Urothelium cell line (cell line): ENCODE data around the gene PIGH.
"Not testable (repeated sequence)": the region's sequence is repeated elsewhere in the genome, so short reads cannot be mapped to it uniquely, and the experiment has no call there.

Experiments
- DNase-seq: peaks from one replicate; pipeline ENCODE4 v3.0.0; 2011; ENCODE audit warnings: low spot score, mixed read lengths
- FAIRE-seq: peaks from 2 replicates; lab custom pipeline; 2011; peaks lifted over from hg19 to GRCh38; lab: Jason Lieb, UNC

PIGH gene

DNA sequence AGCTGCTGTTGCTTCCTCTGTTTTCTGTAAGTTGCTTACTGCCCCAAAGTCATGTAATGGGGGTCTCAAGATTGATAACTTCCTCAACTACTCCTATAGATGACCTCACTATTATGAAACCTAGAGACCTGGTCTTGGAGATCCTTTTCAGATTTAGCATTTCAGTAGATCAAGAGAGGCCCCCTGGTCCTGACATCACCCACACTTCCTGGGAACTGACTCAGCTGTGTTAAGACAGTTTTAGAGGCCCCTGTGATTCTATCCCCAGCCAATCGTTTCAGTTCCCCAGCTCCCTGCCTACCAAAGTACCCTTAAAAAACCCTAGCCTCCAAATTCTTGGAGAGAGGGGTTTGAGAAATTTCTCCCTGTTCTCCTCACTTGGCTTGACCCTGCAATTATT, 10.4 kb upstream of the PIGH start:
- FAIRE-seq (no peak), DNase-seq (no peak)

DNA sequence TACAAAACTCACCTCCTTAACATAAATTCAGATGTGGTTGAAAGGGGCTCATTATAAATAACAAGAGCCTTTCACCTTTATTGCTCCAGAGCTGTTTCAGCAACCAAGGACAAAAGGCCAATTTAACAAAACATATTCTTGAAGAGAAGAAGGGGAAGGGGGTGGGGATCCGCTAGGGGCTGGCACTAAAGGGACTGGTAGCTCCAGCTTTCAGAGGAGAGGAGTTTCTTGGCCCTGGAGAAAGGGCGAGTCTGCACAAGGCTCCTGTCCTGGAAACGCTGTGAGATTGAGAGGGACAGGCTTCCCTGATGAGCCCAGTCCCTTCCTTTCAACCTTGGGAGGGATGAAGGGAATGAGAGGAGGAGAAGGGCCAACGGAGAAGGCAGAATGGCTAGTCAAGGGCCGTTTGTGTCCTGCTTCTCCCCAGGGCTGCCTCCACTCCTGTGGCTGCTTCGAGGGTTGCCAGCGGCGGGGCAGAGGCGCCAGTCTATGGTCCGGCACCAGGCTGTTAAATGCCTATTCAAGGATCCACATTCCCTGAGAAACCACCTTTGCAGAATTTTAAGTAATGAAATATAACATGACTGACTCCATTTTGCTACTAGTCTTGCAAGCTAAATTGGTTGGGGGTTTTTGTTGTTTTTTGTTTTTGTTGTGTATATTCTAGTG, 9.7 kb upstream of the PIGH start:
- DNase-seq (no peak), FAIRE-seq (peak; percentile 37)

DNA sequence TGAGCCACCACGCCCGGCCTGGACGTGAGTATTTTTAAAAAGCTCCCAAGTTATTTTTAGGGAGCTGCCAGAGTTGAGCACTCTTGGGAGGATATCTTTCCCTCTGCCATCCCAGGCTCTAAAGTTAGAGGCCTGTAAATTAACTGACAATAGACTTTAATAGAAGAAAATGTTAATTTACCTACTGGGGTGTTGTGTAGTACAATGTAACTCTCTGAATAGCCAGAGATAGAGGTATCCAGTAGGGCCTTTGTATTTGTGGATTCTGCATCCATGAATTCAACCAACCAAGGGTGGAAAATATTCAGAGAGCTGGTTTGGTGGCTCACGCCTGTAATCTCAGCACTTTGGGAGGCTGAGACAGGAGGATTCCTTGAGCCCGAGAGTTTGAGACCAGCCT, 7.6 kb upstream of the PIGH start:
- DNase-seq (no peak), FAIRE-seq (no peak)

DNA sequence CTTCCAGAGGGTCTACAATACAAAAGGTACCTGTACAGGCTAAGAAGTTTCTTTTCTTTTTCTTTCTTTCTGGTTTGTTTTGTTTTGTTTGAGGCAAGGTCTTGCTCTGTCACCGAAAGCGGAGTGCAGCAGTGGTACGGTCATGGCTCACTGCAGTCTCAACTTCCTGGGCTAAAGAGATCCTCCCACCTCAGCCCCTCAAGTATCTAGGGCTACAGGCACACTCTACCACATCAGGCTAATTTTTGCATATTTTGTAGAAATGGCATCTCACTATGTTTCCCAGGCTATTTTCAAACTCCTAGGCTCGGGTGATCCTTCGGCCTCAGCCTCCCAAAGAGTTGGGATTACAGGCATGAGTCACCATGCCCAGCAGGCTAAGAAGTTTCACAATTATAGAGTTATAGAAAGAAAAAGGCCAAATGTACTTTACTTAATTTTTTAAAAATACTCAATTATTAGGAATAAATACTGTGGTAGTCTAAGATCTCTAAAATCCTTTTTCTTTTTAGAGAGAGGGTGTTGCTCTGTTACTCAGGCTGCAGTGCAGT, 3.0 kb upstream of the PIGH start:
- FAIRE-seq: no peak
- no peak for DNase-seq

DNA sequence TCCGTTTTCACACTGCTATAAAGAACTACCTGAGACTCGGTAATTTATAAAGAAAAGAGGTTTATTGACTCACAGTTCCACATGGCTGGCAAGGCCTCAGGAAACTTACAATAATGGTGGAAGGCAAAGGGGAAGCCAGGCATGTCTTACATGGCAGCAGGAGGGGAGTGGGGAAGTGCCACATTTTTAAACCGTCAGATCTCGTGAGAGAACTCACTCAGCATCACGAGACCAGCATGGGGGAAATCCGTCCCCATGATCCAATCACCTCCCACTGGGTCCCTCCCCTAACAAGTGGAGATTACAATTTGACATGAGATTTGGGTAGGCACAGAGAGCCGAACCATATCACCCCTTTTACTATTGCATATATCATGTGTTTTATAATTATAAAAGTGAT, 2.0 kb upstream of the PIGH start:
- DNase-seq: no peak
- no peak for FAIRE-seq

DNA sequence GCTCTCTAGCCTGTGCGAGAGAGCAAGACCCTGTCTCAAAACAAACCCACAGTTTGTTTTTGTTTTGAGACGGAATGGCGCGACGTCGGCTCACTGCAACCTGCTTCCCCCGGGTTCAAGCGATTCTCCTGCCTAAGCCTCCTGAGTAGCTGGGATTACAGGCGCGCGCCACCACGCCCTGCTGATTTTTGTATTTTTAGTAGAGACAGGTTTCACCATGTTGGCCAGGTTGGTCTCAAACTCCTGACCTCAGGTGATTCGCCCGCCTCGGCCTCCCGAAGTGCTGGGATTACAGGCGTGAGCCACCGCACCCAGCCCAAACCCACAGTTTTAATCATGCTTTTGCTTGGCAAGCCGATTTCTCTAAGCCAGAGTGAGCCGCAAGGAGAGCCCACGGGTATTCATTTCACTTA, 500 bp upstream of the PIGH start:
- not testable (repeated sequence) for FAIRE-seq, DNase-seq

GRCh38 chr14:67595392-67595791, 4.7 kb downstream of the PIGH start:
- peak; percentile 55 for FAIRE-seq
- DNase-seq: no peak

DNA sequence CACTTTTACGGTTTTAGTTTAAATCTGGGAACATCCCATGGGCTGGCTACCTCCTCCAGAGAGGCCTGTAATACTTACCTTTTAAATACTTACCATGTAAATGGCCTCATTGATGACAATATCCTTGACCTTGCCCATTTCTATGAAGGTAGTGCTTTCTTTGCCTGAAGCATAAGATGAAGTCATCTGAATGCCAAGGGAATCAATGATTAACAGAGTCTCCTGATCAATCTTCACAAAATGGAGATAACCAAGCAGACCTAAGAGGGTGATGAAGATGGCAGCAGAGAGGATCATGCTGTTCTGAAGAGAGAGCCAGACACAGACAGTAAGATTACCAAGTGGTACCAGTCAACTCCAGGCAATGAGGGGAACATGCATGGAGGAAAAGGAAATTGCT, 6.4 kb downstream of the PIGH start:
- DNase-seq: not testable (repeated sequence)
- peak; percentile 75 for FAIRE-seq

DNA sequence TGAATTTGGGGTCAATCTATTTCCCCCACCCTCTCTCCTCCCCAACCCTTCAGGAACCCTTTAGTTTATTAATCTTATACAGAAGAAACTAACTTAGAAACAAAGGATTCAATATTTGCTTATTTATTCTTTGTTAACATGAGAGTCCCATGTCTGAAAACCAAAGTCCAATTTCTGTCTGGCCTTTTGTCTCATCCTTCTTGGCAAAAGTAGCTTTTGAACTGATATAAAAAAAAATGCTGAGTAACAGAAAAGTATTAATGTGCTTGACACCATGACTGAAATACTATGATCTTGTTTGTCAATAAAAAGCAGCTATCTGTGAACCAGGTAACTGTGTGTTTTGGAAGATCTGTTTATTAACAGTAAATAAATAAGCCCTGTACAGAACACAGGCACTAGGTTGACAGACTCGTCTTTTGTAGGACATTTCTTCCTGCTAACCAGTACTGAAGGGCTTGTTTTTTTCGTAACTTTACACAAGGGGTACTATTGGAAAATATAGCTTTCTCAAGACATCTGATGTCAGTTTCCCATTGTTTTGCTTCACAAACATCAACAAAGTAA, 10.8 kb downstream of the PIGH start:
- FAIRE-seq (no peak), DNase-seq (no peak)

DNA sequence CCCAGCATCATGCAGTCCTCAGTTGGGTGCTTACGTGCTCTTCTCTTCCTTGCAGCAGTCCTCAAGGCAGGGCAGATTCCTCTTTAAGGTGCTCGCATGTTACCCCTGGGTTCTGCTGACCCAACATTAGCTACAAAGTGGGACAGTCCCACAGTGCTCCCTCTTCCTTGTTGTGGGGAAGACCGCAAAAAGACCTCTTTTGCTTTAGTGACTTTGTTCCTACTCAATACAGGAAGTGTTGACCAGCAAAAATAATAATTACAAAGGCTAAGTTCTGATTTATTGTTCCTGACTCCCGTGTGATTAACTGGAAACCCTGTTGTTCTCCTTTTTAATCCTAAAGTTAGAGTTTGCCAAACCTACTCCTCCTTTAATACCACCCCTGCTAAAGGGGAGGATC, 13.7 kb downstream of the PIGH start:
- no peak for FAIRE-seq
- no peak for DNase-seq

- DNase-seq (no peak), FAIRE-seq (peak; percentile 74)
These were observed 15.1 kb downstream of the PIGH start for GRCh38 chr14:67584978-67585377.

DNA sequence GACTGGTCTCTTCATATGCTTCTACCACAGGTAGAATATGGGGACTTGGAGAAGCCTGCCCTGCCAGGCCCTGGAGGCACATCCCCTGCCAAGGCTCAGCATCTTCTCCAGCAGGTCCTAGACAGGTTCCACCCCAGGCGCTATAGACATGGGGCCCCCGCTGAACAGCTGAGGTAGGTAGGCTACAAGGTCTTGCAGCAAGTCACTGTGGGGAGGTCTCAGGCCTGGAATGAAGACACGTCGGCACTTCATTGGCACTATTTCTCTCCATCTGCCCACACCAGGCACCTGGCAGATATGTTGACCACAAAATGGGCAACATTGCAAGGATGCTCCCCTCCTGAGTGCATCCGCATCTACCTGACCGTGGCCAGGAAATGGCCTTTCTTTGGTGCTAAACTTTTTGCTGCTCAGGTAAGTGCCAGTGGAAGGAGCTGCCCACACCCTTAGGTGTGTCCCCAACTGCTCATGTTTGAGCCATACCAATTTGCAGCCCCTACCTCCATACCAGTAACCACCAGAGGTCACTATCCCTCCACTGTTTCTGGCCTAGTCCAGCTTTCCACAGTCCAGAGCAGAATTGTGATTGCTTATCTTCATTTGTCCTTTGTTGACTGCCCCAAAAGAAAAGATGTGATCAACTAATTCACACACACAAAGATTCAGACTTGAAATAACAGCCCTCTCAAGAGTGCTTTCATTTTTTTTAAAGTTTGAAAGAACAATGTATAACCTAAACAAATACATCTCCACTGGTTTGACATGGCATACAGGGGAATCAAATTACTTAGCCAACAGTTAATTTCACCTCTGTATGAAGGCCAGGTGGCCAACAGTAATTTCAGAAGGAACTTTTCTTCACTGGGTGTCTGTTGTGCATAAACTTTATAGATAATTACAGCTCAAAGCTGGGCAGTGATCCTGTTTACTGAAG, 16.1 kb downstream of the PIGH start:
- peak; percentile 80 for DNase-seq
- FAIRE-seq: peak; percentile 99

GRCh38 chr14:67582061-67582460, 18.0 kb downstream of the PIGH start:
- peak; percentile 20 for FAIRE-seq

GRCh38 chr14:67581643-67582042, 18.4 kb downstream of the PIGH start:
- DNase-seq: no peak
- no peak for FAIRE-seq

More at GRCh38 chr14:67582061-67582460, 18.0 kb downstream of the PIGH start:
- no peak for DNase-seq

GRCh38 chr14:67580336-67581171, 19.5 kb downstream of the PIGH start:
- no peak for FAIRE-seq
- no peak for DNase-seq

DNA sequence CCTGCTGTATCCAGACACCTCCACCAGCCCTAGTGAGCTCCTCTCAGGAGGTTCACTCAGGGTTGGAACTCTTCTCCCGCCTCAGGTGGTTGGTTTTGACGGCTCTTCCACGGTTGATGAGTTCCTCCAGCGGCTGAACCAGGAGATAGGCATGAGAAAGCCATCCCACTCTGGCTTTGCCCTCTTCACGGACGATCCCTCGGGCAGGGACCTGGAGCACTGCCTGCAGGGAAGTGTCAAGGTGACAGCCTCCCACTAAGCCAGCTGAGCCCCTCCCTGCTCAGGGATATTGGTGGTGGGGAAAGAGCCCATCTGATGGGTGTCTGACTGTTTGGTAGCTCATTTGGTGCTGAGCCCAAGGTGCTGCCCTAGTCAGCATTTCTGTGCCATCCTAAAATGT, 20.4 kb downstream of the PIGH start:
- FAIRE-seq: peak; percentile 95
- no peak for DNase-seq

DNA sequence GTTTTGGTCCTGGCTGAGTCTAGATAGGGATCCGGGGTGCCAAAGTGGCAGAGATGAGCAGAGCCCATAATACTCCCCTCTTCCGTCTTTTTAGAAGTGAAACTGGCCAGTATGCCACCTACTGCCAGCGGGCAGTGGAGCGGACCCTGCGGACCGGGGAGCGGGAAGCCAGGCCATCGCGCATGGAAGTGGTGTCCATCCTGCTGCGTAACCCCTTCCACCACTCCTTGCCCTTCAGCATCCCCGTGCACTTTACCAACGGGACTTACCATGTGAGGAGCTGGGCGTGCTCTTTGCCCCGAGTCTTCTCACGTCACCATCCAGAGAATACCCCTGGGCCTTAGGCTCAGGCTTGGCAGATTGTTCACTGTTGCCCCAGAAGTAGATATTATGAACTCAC, 21.0 kb downstream of the PIGH start:
- FAIRE-seq: peak; percentile 55
- DNase-seq: no peak

DNA sequence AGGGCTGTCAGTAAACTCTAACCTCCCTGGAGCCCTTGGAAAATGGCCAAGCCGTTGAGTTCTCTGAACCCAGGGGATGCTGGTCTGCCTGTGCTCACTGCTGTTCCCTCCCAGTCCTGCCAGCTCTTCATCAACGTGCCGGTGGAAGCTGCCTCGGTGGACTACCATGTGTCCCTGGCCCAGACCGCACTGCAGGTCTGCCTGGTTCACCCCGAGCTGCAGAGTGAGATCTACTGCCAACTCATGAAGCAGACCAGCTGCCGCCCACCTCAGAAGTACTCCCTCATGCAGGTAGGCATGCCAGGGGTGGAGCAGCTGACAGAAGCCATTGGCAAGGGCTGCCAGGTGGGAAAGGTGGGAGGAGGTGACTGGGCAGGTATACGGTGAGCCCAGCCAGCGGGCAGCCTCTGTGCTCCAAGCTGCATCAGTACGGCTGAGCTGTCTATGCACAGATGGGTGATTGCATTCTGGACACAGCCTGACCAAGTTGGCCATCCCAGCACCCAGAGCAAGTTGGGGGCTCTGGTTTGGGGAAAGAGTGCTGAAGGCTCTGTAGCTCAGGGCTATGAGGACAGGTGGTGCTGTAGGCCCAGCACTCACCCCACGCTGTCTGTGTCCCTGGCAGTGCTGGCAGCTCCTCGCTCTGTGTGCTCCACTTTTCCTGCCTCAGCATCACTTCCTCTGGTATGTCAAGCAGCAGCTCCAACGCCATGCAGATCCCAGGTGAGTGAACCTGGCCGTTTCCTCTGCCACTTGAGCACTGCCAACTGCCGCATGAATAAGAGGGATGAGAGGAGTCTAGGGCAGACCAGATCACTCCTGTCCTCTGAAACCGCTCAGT, 21.9 kb downstream of the PIGH start:
- peak; percentile 81 for FAIRE-seq
- DNase-seq: no peak

DNA sequence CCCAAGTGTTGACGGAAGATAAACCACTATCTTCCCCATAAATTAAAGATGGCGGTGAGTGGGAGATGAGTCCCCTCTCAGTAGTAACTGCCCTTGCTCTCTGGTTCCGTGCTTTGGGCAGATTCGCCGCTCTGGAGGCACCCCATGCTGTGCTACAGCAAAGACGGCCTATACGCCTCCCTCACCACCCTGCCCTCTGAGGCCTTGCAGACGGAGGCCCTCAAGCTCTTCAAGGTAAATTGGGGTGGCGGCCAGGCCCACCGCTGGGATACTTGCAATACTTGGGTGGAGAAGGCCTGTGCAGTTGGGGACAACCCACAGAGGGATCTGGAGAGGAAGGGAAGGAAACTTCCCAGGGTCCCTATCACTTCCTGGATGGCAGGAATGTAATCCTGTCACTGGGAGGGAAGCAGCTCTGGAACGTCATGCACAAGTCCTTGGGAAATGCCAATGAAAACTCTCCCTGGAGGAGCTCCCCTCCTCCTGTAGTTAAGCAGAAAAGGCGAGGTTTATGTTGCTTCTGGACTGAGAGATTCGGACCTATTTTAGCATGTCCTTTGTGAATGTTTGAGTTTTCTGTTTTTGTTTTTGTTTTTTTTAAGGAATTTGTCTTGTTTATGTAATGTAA, 22.8 kb downstream of the PIGH start:
- no peak for DNase-seq
- FAIRE-seq: no peak
